Breast epithelium (tissue), 3 donors: ENCODE measurements around the gene IL1R2.

Experiments used
- POLR2A ChIP-seq: fragments of 450-650 bp; IDR thresholded peaks from one replicate; pipeline ENCODE4 v1.6.1; 2016; ENCODE audit warnings: antibody characterized with exemption, mild to moderate bottlenecking, moderate library complexity
- POLR2AphosphoS5 ChIP-seq, 3 donors: sonication (generic); formaldehyde crosslinking; IDR thresholded peaks; one replicate each; pipeline ENCODE4 v1.6.1; 2017; ENCODE audit warnings: antibody characterized with exemption in 3 of 3
- TF ChIP-seq, protein P1 (sequence below), 3 donors: fragments of 450-650 bp; IDR thresholded peaks; one replicate each; pipeline ENCODE4 v1.5.1; 2016 to 2017; ENCODE audit warnings: antibody characterized with exemption in 3 of 3, mild to moderate bottlenecking in 3 of 3, moderate library complexity in 3 of 3

DNA sequence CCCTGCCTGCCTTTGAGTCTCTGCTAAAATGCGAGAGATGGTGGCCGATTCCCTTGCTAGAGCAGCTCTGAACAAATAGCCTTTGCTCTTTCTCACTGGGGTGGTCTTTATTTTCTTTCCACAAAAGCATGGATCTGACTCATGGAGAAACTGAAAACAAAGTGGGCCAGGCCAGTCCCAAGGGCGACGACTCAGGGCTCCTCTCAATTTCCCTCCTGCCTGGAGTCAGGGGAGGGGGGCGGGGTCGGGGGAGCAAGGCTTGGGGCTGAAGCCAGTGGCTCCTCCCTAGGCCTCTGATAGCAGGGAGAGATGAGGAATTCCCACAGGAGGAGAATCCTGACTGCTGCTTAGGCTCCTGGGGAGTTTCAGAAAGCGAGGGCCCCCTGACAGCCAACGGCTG lies 17.1 kb upstream of the IL1R2 start:
- TF ChIP-seq POLR2A (no peak), POLR2AphosphoS5 (IDR thresholded peaks at IDR 0.05) (no peak)
- TF ChIP-seq, protein P1, sequence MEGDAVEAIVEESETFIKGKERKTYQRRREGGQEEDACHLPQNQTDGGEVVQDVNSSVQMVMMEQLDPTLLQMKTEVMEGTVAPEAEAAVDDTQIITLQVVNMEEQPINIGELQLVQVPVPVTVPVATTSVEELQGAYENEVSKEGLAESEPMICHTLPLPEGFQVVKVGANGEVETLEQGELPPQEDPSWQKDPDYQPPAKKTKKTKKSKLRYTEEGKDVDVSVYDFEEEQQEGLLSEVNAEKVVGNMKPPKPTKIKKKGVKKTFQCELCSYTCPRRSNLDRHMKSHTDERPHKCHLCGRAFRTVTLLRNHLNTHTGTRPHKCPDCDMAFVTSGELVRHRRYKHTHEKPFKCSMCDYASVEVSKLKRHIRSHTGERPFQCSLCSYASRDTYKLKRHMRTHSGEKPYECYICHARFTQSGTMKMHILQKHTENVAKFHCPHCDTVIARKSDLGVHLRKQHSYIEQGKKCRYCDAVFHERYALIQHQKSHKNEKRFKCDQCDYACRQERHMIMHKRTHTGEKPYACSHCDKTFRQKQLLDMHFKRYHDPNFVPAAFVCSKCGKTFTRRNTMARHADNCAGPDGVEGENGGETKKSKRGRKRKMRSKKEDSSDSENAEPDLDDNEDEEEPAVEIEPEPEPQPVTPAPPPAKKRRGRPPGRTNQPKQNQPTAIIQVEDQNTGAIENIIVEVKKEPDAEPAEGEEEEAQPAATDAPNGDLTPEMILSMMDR (IDR thresholded peaks at IDR 0.05), result no peak
